Mucosa of stomach (tissue), 1 donor: ENCODE data around the gene CHST13.

Experiments
- H3K27me3 ChIP-seq: one replicate; pipeline ENCODE4 v1.7.0; 2013; ENCODE audit warnings: mild to moderate bottlenecking, low read length; ENCODE audit not compliant: control insufficient read depth, insufficient read depth
- H3K36me3 ChIP-seq: one replicate; pipeline ENCODE4 v1.7.0; 2013; ENCODE audit warnings: low read length; ENCODE audit not compliant: control insufficient read depth, insufficient read depth
- H3K4me1 ChIP-seq: one replicate; pipeline ENCODE4 v1.7.0; 2013; ENCODE audit warnings: mild to moderate bottlenecking, low read length; ENCODE audit not compliant: control insufficient read depth, insufficient read depth
- H3K4me3 ChIP-seq: one replicate; pipeline ENCODE4 v1.7.0; 2013; ENCODE audit warnings: low read length
- H3K9ac ChIP-seq: one replicate; pipeline ENCODE4 v1.7.0; 2013; ENCODE audit warnings: mild to moderate bottlenecking, low read length, moderate library complexity
- H3K9me3 ChIP-seq: one replicate; pipeline ENCODE4 v1.7.0; 2013; ENCODE audit warnings: mild to moderate bottlenecking, low read length, moderate library complexity; ENCODE audit not compliant: control insufficient read depth
- donor health status: Pancreatic carcinoma.

Gene CHST13

DNA sequence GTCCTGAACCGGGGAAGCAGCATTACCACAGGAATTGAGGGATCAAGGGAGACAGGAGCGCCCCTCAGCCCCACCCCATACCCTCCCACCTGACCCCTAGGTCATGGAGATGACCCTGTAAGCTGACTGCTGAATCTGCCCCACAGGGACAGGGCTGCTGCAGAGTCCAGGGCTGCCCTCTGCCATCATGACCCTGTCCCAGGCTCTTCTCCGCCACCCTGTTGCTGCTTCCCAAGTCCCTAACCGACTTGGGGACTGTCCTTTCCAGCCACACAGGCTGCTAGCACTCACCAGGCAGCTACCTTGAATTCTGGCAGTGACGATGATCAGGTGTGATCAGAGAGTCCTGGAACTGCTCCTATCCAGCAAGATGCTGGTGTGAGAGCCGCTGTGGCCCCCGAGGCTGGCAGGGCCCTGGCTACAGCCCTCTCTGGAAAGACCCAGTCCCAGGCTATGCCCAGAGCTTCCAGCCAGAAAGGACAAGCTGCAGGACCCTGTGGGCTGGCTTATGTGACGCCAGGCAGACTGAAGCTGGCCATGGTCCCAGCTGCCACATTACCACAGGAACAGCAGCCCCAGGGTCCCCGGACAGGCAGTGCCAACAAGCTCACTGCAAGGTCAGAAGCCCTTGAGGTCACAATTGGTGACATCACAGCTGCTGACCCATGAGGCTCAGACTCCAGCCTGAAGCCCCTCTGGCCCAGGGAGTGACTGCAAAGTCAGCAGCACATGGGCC, 34.5 kb downstream of the CHST13 start, which contains the start of gene C3orf22:
C3orf22 (minus strand) TSS at position 597 of the 736 bp plus-strand sequence. CDS start 5,542 bp downstream, outside the sequence.
- Histone ChIP-seq H3K9me3 (no peaks in the 10 kb centered on the region), H3K36me3 (no peaks in the 10 kb centered on the region), H3K27me3 (no peaks in the 10 kb centered on the region), H3K9ac (no peak within 1 kb of the TSS), H3K4me3 (no peak within 1 kb of the TSS), H3K4me1 (no peaks in the 10 kb centered on the region)

DNA sequence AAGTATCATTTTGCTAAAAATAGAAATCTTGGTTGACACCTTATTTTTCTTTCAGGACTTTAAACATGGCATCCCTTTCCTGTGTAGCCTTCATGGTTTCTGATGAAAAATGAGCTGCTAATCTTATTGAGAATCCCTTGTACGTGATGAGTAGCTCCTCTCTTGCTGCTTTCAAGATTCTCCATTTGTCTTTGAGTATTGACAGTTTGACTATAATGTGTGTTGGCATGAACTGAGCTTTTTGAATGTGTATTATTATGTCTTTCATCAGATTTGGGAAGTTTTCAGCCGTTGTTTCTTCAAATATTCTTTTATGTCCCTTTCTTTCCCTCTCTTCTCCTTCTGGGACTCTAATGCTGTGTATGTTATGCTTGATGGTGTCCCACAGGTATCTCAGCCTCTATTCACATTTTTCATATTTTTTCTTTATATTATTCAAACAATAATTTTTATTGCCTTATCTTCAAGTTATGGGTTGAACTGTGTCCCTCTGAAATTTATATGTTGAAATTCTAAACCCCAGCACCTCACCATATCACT, 38.9 kb downstream of the CHST13 start:
- no peaks in the 10 kb centered on the region for H3K9me3 ChIP-seq
- H3K27me3 ChIP-seq: no peaks in the 10 kb centered on the region
- no peak overlapping the region for H3K4me3 ChIP-seq
- no peaks in the 10 kb centered on the region for H3K36me3 ChIP-seq
- H3K4me1 ChIP-seq: no peaks in the 10 kb centered on the region
- H3K9ac ChIP-seq: no peak overlapping the region

DNA sequence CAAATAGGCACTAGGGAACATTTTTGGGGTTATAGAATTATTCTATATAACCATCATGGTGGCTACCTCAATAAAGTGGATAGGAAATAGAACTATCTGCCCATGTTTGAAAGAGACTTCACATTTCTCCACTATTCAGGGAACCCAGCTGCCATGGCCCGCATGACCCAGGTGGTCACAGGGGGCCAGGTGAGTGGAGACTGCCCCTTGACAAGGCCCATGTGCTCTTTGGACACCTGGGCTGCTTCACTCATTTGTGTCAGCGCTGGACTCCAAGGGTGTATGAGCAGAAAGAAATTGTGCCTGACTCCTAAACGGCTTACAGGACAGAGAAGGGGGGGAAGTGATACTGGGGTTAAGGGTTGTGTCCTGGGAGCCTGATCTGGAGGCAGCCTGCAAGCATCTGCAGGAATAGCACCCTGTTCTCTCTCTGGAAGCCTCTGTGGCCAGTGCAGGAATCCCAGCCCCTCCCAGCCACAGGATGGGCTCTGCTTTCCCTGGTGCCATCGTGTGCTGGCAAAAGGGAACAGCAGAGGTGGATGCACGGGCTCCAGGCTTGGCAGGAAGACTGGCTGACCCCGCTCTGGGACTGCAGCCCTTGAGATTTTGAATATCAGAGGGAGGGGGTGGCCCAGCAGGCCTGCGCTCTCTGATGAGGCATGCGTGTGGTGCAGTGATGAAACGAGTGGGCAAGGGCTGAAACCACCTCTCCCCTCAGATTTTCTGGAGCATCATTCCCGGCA, 43.9 kb downstream of the CHST13 start:
- Histone ChIP-seq H3K9me3 (no peaks in the 10 kb centered on the region), H3K4me1 (no peaks in the 10 kb centered on the region), H3K27me3 (no peaks in the 10 kb centered on the region), H3K4me3 (no peak overlapping the region), H3K36me3 (no peaks in the 10 kb centered on the region), H3K9ac (no peak overlapping the region)

DNA sequence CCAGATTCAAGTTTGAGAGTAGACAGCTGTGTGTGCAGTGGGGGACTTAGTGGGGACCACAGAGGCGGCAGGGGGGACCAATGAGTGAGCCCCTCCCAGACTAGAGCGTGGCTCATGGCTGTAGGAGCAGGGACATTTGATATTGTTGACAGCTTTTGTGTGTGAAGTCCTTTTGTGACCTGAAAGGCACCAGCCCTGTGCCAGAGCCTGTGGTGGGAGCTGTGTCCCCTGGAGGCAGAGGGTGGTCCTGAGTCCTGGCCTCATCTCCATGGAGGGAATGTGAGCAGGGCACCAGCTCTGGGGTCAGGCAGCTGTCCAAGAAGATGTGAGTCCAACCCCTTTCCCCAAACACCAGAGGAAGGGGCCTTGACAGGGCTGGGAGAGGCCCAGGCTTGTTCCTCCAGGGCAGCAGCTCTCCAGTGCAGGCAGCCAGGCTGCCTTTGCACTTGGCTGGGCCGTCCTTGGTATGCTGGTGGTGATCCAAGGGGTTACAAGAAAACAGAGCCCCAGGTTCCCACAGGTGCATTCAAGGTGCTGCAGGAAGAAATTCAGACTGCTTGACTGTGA, 44.9 kb downstream of the CHST13 start:
- no peaks in the 10 kb centered on the region for H3K9me3 ChIP-seq

DNA sequence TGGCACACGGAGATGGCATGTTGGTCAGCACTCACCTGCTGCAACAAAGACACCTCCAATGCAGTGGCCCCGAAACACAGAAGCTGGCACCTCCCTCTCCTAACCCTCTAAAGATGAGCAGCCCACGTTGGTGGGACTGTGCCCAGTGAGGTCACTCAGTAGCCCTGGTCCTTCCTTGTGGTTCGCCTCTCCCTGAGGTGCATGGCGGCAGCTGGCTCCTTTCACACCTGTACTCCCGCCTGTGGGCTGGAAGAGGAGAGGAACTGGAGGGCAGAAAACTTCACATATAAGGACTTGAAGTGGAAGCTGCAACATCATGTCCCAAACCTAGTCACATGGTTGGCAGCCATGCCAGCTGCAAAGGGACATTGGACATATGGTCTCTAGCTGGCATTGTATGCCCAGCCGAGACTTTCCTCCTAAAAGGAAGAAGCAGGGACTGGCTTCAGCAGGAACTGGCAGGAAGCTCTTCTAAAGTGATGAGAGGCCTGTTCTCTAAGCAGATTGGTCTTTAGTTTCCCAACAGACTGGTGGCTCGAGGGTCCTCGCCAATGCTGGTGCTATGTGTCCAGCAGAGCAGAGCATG, 45.5 kb downstream of the CHST13 start:
- no peak overlapping the region for H3K9ac ChIP-seq
- no peaks in the 10 kb centered on the region for H3K9me3 ChIP-seq
- no peak overlapping the region for H3K4me3 ChIP-seq
- H3K4me1 ChIP-seq: no peaks in the 10 kb centered on the region
- H3K27me3 ChIP-seq: no peaks in the 10 kb centered on the region
- no peaks in the 10 kb centered on the region for H3K36me3 ChIP-seq

More for the DNA sequence above, 44.9 kb downstream of the CHST13 start:
- no peaks in the 10 kb centered on the region for H3K4me1 ChIP-seq
- H3K4me3 ChIP-seq: no peak overlapping the region
- H3K9ac ChIP-seq: no peak overlapping the region
- no peaks in the 10 kb centered on the region for H3K36me3 ChIP-seq
- no peaks in the 10 kb centered on the region for H3K27me3 ChIP-seq

DNA sequence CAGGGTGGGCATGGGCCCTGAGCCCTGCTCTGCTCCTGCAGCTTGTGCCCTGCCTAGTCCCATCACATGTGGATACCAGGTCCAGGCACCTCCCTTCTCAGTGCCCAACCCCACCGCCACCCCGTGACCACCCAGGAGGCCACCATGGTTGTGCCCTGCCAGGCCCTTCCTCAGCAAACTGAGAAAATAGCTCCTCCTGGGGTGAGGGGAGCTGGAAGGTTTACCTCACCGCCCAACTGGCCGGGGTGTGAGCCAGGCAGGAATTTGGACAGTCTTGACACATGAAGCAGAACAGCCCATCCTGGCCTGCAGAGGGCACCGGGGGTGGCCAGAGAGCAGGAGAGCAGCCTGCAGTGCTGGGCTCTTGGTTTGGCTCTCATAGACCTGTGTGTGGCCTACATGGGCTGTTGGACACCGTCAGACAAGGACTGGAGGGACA, 46.2 kb downstream of the CHST13 start:
- H3K4me3 ChIP-seq: no peak overlapping the region
- H3K4me1 ChIP-seq: no peaks in the 10 kb centered on the region
- no peak overlapping the region for H3K9ac ChIP-seq
- no peaks in the 10 kb centered on the region for H3K27me3 ChIP-seq
- H3K36me3 ChIP-seq: no peaks in the 10 kb centered on the region
- H3K9me3 ChIP-seq: no peaks in the 10 kb centered on the region

DNA sequence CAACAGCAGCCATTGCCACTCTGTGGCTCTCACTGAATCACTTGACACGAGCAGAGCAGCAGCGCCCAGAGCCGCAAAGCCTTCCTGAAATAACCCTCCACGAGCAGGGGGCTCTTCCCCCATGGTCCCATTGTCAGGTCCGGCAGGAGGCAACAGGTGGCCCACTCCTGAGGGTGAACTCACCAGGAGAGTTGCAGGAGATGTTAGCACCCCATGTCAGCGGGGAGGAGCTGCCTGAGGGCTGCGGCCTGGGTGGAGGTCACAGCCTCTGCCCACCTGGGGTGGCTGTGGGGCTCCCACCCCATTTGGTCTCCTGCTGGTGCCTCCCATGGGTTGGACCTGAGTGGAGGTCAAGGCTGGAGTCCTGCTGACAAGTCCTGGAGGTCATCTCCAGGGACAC, 47.1 kb downstream of the CHST13 start:
- no peaks in the 10 kb centered on the region for H3K27me3 ChIP-seq
- no peaks in the 10 kb centered on the region for H3K9me3 ChIP-seq
- no peaks in the 10 kb centered on the region for H3K4me1 ChIP-seq

DNA sequence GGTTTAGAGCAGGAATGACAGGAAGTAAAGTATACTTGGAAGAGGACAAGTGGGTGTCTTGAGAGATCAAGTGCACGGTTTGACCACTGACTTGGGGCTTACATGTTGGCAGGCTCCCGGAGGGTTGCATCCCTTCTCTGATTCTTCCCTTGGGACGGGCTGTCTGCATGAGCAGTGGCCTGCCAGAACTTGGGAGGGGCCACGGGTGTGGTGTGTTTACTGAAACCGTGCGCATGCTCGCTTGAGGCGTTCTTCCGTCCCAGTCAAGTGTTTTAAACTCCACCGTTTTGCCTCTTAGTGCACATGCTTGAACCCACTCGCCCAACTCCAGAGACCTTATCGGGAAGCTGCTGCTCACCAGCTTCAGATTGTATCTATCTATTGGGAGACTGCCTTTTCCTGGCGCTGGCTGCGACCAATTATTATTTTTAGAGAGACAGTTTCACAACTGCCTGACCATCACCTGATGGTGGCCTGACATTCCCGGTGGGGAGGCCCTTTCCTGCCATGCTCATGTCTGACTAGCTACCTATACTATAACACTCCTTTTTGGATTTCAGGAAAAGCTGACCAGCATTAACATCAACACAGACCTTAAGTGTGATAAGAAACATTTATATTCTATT, 49.6 kb downstream of the CHST13 start:
- H3K4me1 ChIP-seq: no peaks in the 10 kb centered on the region
- no peaks in the 10 kb centered on the region for H3K36me3 ChIP-seq
- no peak overlapping the region for H3K4me3 ChIP-seq
- no peaks in the 10 kb centered on the region for H3K27me3 ChIP-seq
- no peaks in the 10 kb centered on the region for H3K9me3 ChIP-seq
- H3K9ac ChIP-seq: no peak overlapping the region

More for the DNA sequence above, 47.1 kb downstream of the CHST13 start:
- Histone ChIP-seq H3K9ac (no peak overlapping the region), H3K36me3 (no peaks in the 10 kb centered on the region), H3K4me3 (no peak overlapping the region)

DNA sequence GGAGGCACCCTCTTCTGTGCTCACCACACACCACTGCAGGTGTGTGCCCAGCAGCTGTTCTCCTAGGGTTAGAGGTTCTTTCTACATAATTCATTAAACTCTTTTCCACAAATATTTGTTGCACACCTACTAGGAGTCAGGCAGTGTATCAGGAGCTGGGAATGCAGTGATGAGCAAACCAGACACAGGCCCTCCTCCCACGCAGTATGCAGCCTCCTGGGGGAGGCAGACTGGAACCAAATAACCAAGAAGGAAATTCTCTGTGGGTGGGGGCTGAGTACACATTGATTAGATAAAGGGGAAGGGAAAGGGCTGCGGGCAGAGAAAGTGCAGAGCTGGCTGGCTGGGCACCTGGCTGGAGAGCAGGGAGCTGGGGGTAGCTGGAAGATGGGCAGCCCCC, 53.3 kb downstream of the CHST13 start:
- Histone ChIP-seq H3K9ac (no peak overlapping the region), H3K36me3 (no peaks in the 10 kb centered on the region), H3K9me3 (no peaks in the 10 kb centered on the region), H3K27me3 (no peaks in the 10 kb centered on the region), H3K4me3 (no peak overlapping the region), H3K4me1 (no peaks in the 10 kb centered on the region)

DNA sequence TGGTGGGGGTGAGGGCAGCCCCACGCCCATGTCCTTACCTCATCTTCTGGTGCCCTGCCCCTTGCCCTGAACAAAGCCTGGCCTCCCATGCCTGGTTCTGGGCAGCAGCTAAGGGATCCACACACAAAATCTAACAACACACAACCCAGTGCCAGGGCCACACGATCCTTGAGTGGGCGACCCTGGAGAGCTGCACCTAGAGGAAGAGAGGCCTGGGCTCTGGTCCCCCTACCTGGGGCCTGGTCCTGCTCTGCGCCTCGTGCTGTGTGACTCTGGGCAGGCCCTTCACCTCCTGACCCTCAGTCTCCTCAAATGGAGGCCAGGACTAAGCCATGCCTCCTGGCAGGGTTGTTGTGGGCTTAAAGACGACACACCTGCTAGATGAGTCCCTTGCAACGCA, 54.7 kb downstream of the CHST13 start:
- no peaks in the 10 kb centered on the region for H3K4me1 ChIP-seq
- no peaks in the 10 kb centered on the region for H3K36me3 ChIP-seq
- H3K27me3 ChIP-seq: no peaks in the 10 kb centered on the region
- no peak overlapping the region for H3K9ac ChIP-seq
- H3K4me3 ChIP-seq: no peak overlapping the region
- H3K9me3 ChIP-seq: no peaks in the 10 kb centered on the region

DNA sequence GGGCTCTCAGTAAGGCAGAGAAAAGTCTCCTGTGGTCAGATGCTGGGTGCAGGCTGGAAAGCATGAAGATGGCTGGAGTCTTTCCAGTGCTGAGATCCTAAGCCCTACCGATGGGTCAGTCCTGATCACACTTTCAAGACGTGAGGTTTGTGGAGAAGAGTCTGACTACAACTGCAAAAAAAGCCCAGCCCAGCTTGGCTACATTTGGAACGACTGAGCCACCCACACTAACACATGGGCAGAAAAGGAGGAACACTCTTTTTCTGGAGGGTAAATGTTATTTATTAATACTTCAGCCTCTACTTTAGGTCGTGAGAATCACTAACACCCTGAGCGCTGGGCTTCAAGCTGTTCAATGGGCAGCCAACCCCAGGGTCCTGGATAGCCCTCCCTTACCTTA, 56.8 kb downstream of the CHST13 start:
- Histone ChIP-seq H3K36me3 (no peaks in the 10 kb centered on the region), H3K27me3 (no peaks in the 10 kb centered on the region)

More for the DNA sequence above, 56.8 kb downstream of the CHST13 start:
- Histone ChIP-seq H3K4me1 (no peaks in the 10 kb centered on the region), H3K9ac (no peak overlapping the region), H3K9me3 (no peaks in the 10 kb centered on the region), H3K4me3 (no peak overlapping the region)
